Measurements from ENCODE around the gene FBXO22.
"Not testable (repeated sequence)": the region's sequence is repeated elsewhere in the genome, so short reads cannot be mapped to it uniquely, and the experiment has no call there.

Gene FBXO22

DNA sequence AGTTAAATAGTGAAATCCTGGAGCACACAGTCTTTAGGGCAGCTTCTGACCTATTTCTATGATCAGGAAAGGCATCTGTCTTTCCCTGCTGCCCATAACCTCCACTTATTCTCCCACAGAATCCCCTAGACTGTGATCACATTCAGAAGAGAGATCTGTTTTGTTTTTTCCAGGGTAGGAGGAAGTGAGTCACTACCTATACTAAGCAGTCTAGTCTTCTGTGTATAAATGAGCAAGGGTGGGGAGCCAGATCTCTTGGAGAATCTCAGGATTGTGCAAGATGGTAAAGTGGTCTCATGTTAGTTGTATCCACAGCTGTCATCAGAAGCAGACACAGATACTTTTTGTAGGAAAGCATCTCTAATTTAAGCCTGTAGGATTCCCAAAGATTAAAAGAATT is 11.8 kb upstream of the FBXO22 start:
- no peak overlapping the region for H3K4me3 ChIP-seq (ENCODE audit: low read depth, low read length)
- TF ChIP-seq, protein P1, sequence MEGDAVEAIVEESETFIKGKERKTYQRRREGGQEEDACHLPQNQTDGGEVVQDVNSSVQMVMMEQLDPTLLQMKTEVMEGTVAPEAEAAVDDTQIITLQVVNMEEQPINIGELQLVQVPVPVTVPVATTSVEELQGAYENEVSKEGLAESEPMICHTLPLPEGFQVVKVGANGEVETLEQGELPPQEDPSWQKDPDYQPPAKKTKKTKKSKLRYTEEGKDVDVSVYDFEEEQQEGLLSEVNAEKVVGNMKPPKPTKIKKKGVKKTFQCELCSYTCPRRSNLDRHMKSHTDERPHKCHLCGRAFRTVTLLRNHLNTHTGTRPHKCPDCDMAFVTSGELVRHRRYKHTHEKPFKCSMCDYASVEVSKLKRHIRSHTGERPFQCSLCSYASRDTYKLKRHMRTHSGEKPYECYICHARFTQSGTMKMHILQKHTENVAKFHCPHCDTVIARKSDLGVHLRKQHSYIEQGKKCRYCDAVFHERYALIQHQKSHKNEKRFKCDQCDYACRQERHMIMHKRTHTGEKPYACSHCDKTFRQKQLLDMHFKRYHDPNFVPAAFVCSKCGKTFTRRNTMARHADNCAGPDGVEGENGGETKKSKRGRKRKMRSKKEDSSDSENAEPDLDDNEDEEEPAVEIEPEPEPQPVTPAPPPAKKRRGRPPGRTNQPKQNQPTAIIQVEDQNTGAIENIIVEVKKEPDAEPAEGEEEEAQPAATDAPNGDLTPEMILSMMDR (IDR thresholded peaks at IDR 0.05; ENCODE audit: low read depth, low read length, missing control alignments) = no peak
- no peak for DNase-seq (ENCODE audit: low read depth)

DNA sequence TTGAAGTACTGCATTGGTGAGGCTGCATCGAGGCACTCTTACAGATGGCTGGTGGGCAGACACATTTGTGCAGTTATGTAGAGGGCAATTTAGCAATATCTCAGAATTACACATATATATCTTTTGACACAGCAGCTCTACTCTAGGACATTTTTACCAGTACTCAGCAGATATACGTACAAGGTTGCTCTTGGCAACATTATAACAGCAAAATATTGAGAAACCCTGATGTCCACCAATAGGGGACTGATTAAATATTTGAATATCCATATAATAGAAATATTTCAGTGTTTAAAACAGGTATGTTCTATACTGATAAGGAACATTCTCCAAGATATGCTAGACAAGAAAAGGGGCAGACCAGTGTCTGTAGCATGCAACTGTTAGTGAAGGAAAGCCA is 7.9 kb upstream of the FBXO22 start:
- H3K4me3 ChIP-seq (ENCODE audit: low read depth, low read length) = no peak overlapping the region
- TF ChIP-seq, protein P1 (IDR thresholded peaks at IDR 0.05; ENCODE audit: low read depth, low read length, missing control alignments) = no peak

DNA sequence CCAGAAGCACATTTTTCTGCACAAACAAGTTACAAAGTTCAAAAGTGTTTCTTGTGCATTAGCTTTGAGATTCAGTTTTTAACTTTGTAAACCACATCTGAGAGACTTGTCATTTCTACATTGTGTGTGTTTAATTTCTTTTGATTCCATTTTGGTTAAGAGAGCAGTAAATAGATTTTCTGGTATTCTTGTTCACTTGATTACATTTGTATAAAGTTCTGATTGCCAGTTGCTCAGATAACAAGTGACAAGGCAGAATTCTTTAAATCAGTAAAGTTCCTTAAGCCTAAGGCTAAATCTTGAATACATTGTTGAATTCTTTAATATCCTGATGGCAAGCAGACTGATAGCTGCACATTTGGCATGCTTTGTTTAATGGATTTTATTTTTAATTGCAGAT is 3.1 kb upstream of the FBXO22 start:
- H3K4me3 ChIP-seq (ENCODE audit: low read depth, low read length) = no peak overlapping the region
- TF ChIP-seq, protein P1 (IDR thresholded peaks at IDR 0.05; ENCODE audit: low read depth, low read length, missing control alignments) = no peak
- no peak for DNase-seq (ENCODE audit: low read depth)

More for the DNA sequence above, 7.9 kb upstream of the FBXO22 start:
- no peak for DNase-seq (ENCODE audit: low read depth)

DNA sequence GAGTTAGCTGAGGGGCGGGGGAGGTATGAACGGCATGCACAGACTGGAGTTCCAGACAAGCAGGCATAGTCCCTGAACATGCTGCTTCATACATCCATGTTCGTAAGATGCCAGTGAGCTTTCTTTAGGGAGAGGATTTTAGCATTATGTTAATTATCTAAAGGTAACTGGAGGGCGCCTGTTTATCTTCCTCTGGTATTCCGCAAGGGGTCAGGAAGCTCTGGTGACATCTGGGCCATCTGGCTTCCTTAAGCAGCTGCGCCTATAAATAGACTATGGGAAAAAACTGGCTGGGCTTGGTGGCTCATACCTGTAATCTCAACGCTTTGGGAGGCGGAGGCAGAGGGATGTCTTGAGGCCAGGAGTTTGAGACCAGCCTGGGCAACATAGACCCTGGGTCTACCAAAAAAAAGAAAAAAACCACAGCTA is 1.5 kb upstream of the FBXO22 start:
- TF ChIP-seq, protein P1 (IDR thresholded peaks at IDR 0.05; ENCODE audit: low read depth, low read length, missing control alignments) = no peak
- no peak overlapping the region for H3K4me3 ChIP-seq (ENCODE audit: low read depth, low read length)
- DNase-seq (ENCODE audit: low read depth) = no peak

DNA sequence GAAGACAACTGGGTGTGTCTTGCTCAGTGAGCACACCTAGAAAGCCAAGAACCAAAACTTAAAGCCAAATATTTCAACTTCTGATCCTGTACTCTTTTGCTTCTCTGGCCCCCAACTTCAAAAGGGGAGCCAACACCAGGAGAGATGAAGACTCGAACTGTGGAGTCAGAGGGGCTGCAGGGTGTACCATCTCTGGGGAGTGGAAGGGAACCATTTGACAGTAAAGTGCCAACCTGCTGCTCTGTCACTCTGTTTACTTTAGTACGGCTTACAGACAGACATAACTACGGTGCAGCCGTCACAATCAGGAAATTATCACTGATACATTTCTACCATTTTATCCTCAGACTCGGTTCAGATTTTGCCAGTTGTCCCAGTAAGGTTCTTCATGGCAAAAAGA is 1.6 kb downstream of the FBXO22 start:
- H3K4me3 ChIP-seq (ENCODE audit: low read depth, low read length) = peak overlapping the region; percentile 14; the same call in 1 of the 2 replicates
- TF ChIP-seq, protein P1 (IDR thresholded peaks at IDR 0.05; ENCODE audit: low read depth, low read length, missing control alignments) = no peak
- no peak for DNase-seq (ENCODE audit: low read depth)

DNA sequence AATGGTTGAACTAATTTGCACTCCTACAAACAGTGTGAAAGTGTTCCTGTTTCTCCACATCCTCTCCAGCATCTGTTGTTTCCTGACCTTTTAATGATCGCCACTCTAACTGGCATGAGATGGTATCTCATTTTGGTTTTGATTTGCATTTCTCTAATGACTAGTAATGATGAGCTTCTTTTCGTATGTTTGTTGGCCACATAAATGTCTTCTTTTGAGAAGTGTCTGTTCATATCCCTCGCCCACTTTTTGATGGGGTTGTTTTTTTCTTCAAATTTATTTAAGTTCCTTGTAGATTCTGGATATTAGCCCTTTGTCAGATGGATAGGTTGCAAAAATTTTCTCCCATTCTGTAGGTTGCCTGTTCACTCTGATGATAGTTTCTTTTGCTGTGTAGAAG is 6.7 kb downstream of the FBXO22 start:
- H3K4me3 ChIP-seq (ENCODE audit: low read depth, low read length); DNase-seq (ENCODE audit: low read depth): not testable (repeated sequence)

DNA sequence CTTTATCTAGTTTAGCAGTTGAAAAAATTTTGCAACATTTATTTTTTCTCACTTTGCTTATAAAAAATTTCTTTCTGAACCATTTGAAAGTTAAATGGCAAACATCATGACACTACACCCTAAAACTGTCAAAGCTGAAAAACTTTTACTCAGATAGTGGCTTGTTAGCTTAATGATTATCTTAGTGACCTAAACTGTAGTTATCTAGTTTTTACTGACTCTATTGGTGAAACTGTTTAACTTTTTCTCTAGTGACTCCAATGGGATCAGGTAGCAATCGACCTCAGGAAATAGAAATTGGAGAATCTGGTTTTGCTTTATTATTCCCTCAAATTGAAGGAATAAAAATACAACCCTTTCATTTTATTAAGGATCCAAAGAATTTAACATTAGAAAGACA is 13.3 kb downstream of the FBXO22 start:
- TF ChIP-seq, protein P1 (IDR thresholded peaks at IDR 0.05; ENCODE audit: low read depth, low read length, missing control alignments) = no peak
- DNase-seq (ENCODE audit: low read depth) = no peak
- no peak overlapping the region for H3K4me3 ChIP-seq (ENCODE audit: low read depth, low read length)

All from GM12864 (cell line).